GM12878 (cell line): ENCODE measurements around the gene ISG15. TPM values are rescaled to one million over a fixed set of nuclear protein-coding genes. Genes with fewer than 3 reads are reported as not detected.

ENCODE experiments used
- BACH1 ChIP-seq: fragments of 450-650 bp; IDR thresholded peaks from 2 replicates; pipeline ENCODE4 v1.6.1; 2017; ENCODE audit warnings: mild to moderate bottlenecking, borderline replicate concordance
- DPF2 ChIP-seq: fragments of 450-650 bp; IDR thresholded peaks from 2 replicates; pipeline ENCODE4 v1.6.1; 2017; ENCODE audit warnings: mild to moderate bottlenecking
- HDAC6 ChIP-seq: fragments of 200-600 bp; sonication (generic); IDR thresholded peaks from one replicate; pipeline ENCODE4 v1.8.0; 2017; ENCODE audit warnings: antibody characterized with exemption; ENCODE audit not compliant: unreplicated experiment
- IKZF1 ChIP-seq: fragments of 450-650 bp; conservative IDR thresholded peaks from 2 replicates; pipeline ENCODE4 v1.6.1; 2017; ENCODE audit warnings: antibody characterized with exemption, mild to moderate bottlenecking
- IKZF2 ChIP-seq, 2 experiments: fragments of 450-650 bp; IDR thresholded peaks; 2 replicates each; pipeline ENCODE4 v1.6.1; 2017; ENCODE audit warnings: mild to moderate bottlenecking in 2 of 2, moderate library complexity in 2 of 2
- MEF2A ChIP-seq: IDR thresholded peaks from 2 replicates; pipeline ENCODE4 v1.6.1; 2011; ENCODE audit warnings: low read depth, mild to moderate bottlenecking, low read length, moderate library complexity; ENCODE audit not compliant: insufficient read depth
- PAX5 ChIP-seq: IDR thresholded peaks from 2 replicates; pipeline ENCODE4 v1.6.1; 2011; ENCODE audit warnings: low read depth, low read length, borderline replicate concordance
- POLR2A ChIP-seq: IDR thresholded peaks from 2 replicates; pipeline ENCODE4 v1.6.1; 2011; ENCODE audit warnings: low read depth, mild to moderate bottlenecking, low read length
- SMARCA5 ChIP-seq: fragments of 450-650 bp; IDR thresholded peaks from 2 replicates; pipeline ENCODE4 v1.6.1; 2017; ENCODE audit warnings: mild to moderate bottlenecking
- polyA plus RNA-seq, 11 experiments: library from polyadenylated mRNA; depleted of rRNA in 4 of 11; unstranded in 6 of 11; stranded (reverse) in 5 of 11; fragments of >200 nt; fragmentation: Nextera tagmentation in 4 of 11; fragmentation: Illumina TruSeq in 1 of 11; extraction: Ambion mirVana in 4 of 11; extraction: Trizol in 1 of 11; gene quantifications; 1 replicate in 1 of 11; 2 replicates in 10 of 11; pipeline versions ENCODE4 v1.2.1 to v1.2.3, GENCODE V29; 2011 to 2016; ENCODE audit warnings: inconsistent platforms in 2 of 11, missing spikeins in 2 of 11, low read depth in 1 of 11
- total RNA-seq, 4 experiments: library from RNA; depleted of rRNA in 3 of 4; stranded (reverse); fragments of >200 nt in 3 of 4; fragmentation: Illumina TruSeq in 1 of 4; extraction: Trizol in 1 of 4; gene quantifications; 2 replicates each; pipeline versions ENCODE4 v1.2.1 to v1.2.3, GENCODE V29; 2013 to 2021
- TF ChIP-seq, protein P1 (sequence below): fragments of 450-650 bp; IDR thresholded peaks from 2 replicates; pipeline ENCODE4 v1.6.1; 2017; ENCODE audit warnings: mild to moderate bottlenecking, low read depth, inconsistent platforms; ENCODE audit not compliant: poor library complexity, severe bottlenecking
- TF ChIP-seq, protein P2 (sequence below): fragments of 450-650 bp; IDR thresholded peaks from 2 replicates; pipeline ENCODE4 v1.6.1; 2017; ENCODE audit warnings: mild to moderate bottlenecking, moderate library complexity

The ISG15 gene
- total and polyA plus RNA-seq, 10 of the 15 experiments (the other 5 are each of a cell fraction or from before 2014, with no cell fraction given) = 7.8 to 384 (median 274) TPM

GRCh38 chr1:966704-967300 lies 46.5 kb upstream of the ISG15 start (continued):
- TF ChIP-seq, protein P1, sequence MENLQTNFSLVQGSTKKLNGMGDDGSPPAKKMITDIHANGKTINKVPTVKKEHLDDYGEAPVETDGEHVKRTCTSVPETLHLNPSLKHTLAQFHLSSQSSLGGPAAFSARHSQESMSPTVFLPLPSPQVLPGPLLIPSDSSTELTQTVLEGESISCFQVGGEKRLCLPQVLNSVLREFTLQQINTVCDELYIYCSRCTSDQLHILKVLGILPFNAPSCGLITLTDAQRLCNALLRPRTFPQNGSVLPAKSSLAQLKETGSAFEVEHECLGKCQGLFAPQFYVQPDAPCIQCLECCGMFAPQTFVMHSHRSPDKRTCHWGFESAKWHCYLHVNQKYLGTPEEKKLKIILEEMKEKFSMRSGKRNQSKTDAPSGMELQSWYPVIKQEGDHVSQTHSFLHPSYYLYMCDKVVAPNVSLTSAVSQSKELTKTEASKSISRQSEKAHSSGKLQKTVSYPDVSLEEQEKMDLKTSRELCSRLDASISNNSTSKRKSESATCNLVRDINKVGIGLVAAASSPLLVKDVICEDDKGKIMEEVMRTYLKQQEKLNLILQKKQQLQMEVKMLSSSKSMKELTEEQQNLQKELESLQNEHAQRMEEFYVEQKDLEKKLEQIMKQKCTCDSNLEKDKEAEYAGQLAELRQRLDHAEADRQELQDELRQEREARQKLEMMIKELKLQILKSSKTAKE = no peak
- TF ChIP-seq IKZF1 (peak; percentile 52), DPF2 (peak; percentile 63), PAX5 (no peak), SMARCA5 (peak; percentile 19; the same call in 1 of the 2 replicates), IKZF2 (IDR thresholded peaks at IDR 0.05) (peak in 1 of 2 experiments; percentile 25; a peak in 1 of 4 replicates), POLR2A (peak; percentile 66), MEF2A (no peak), BACH1 (peak; percentile 61), HDAC6 (no peak)
- TF ChIP-seq, protein P2, sequence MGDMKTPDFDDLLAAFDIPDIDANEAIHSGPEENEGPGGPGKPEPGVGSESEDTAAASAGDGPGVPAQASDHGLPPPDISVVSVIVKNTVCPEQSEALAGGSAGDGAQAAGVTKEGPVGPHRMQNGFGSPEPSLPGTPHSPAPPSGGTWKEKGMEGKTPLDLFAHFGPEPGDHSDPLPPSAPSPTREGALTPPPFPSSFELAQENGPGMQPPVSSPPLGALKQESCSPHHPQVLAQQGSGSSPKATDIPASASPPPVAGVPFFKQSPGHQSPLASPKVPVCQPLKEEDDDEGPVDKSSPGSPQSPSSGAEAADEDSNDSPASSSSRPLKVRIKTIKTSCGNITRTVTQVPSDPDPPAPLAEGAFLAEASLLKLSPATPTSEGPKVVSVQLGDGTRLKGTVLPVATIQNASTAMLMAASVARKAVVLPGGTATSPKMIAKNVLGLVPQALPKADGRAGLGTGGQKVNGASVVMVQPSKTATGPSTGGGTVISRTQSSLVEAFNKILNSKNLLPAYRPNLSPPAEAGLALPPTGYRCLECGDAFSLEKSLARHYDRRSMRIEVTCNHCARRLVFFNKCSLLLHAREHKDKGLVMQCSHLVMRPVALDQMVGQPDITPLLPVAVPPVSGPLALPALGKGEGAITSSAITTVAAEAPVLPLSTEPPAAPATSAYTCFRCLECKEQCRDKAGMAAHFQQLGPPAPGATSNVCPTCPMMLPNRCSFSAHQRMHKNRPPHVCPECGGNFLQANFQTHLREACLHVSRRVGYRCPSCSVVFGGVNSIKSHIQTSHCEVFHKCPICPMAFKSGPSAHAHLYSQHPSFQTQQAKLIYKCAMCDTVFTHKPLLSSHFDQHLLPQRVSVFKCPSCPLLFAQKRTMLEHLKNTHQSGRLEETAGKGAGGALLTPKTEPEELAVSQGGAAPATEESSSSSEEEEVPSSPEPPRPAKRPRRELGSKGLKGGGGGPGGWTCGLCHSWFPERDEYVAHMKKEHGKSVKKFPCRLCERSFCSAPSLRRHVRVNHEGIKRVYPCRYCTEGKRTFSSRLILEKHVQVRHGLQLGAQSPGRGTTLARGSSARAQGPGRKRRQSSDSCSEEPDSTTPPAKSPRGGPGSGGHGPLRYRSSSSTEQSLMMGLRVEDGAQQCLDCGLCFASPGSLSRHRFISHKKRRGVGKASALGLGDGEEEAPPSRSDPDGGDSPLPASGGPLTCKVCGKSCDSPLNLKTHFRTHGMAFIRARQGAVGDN = no peak
- TF ChIP-seq, all 136 proteins: peak for 11
